ENCODE data around the gene SPTBN5. TPM values are rescaled to one million over a fixed set of nuclear protein-coding genes. Genes with fewer than 3 reads are reported as not detected.
A peak's percentile ranks its signal among the peaks of the same experiment; 100 is the strongest.

SPTBN5 gene
- total RNA-seq, 3 donors from 2014 or later (not counting 1 experiment from before 2014, with no cell fraction given) = 4.1 to 6.0 (median 5.2) TPM

GRCh38 chr15:41804361-41804760 is 89.5 kb downstream of the SPTBN5 start:
- Mint-ChIP-seq H3K4me3 (no peak overlapping the region), H3K4me1 (peaks cover 8 to 9% of the 10 kb centered on the region in 2 donors), H3K27me3 (ENCODE audit: low read depth in 2 of 2) (no peaks in the 10 kb centered on the region), H3K27ac (peak overlapping the region in 1 of 2 donors; percentile 67), H3K9me3 (no peaks in the 10 kb centered on the region), H3K36me3 (no peaks in the 10 kb centered on the region)
- no peak overlapping the region for H3K27ac ChIP-seq (ENCODE audit: low read length)
- peaks cover 6% of the 10 kb centered on the region for H3K36me3 ChIP-seq (ENCODE audit: control insufficient read depth, insufficient read depth, low read length)
- no peaks in the 10 kb centered on the region for H3K27me3 ChIP-seq (ENCODE audit: control insufficient read depth, insufficient read depth, low read length)
- no peak for TF ChIP-seq CTCF (IDR thresholded peaks at IDR 0.05)
- no peaks in the 10 kb centered on the region for H3K9me3 ChIP-seq (ENCODE audit: control insufficient read depth, insufficient read depth, low read length)
- 97% methylated on average over 2 of the region's 2 CpGs for WGBS (ENCODE audit: insufficient coverage)
- H3K4me1 ChIP-seq (ENCODE audit: control insufficient read depth, insufficient read depth, low read length) = no peaks in the 10 kb centered on the region
- ATAC-seq = no peak
- no peak for DNase-seq
- no peak overlapping the region for H3K4me3 ChIP-seq (ENCODE audit: low read length)
- intact Hi-C loops (cut with micrococcal nuclease) = no loop called here

- DNase-seq = no peak
- no peak overlapping the region for H3K27ac Mint-ChIP-seq
- H3K9me3 Mint-ChIP-seq = no peaks in the 10 kb centered on the region
- WGBS (ENCODE audit: insufficient coverage) = no CpG with 5 or more reads among the region's 3 CpGs
- H3K4me1 Mint-ChIP-seq = peaks cover 11 to 12% of the 10 kb centered on the region in 2 donors
- intact Hi-C loops (cut with micrococcal nuclease) = no loop called here
- no peak for ATAC-seq
- TF ChIP-seq CTCF (IDR thresholded peaks at IDR 0.05) = no peak
- no peak overlapping the region for H3K27ac ChIP-seq (ENCODE audit: low read length)
- H3K27me3 ChIP-seq (ENCODE audit: control insufficient read depth, insufficient read depth, low read length) = no peaks in the 10 kb centered on the region
- H3K27me3 Mint-ChIP-seq (ENCODE audit: low read depth in 2 of 2) = no peaks in the 10 kb centered on the region
- H3K4me3 ChIP-seq (ENCODE audit: low read length) = no peak overlapping the region
- peaks cover 6% of the 10 kb centered on the region for H3K36me3 ChIP-seq (ENCODE audit: control insufficient read depth, insufficient read depth, low read length)
- no peaks in the 10 kb centered on the region for H3K9me3 ChIP-seq (ENCODE audit: control insufficient read depth, insufficient read depth, low read length)
- no peaks in the 10 kb centered on the region for H3K36me3 Mint-ChIP-seq
- H3K4me3 Mint-ChIP-seq = no peak overlapping the region
- no peaks in the 10 kb centered on the region for H3K4me1 ChIP-seq (ENCODE audit: control insufficient read depth, insufficient read depth, low read length)
These were observed 91.9 kb downstream of the SPTBN5 start for GRCh38 chr15:41801850-41802455.

GRCh38 chr15:41801185-41801584 is 92.7 kb downstream of the SPTBN5 start:
- no peaks in the 10 kb centered on the region for H3K27me3 ChIP-seq (ENCODE audit: control insufficient read depth, insufficient read depth, low read length)
- intact Hi-C loops (cut with micrococcal nuclease) = no loop called here
- no peak for TF ChIP-seq CTCF (IDR thresholded peaks at IDR 0.05)
- no peak overlapping the region for H3K4me3 Mint-ChIP-seq
- no peak overlapping the region for H3K4me3 ChIP-seq (ENCODE audit: low read length)
- H3K36me3 ChIP-seq (ENCODE audit: control insufficient read depth, insufficient read depth, low read length) = peaks cover 6% of the 10 kb centered on the region
- no peaks in the 10 kb centered on the region for H3K27me3 Mint-ChIP-seq (ENCODE audit: low read depth in 2 of 2)
- H3K9me3 ChIP-seq (ENCODE audit: control insufficient read depth, insufficient read depth, low read length) = no peaks in the 10 kb centered on the region
- H3K36me3 Mint-ChIP-seq = no peaks in the 10 kb centered on the region
- no peaks in the 10 kb centered on the region for H3K9me3 Mint-ChIP-seq
- no peak for DNase-seq
- peaks cover 14 to 17% of the 10 kb centered on the region in 2 donors for H3K4me1 Mint-ChIP-seq
- H3K4me1 ChIP-seq (ENCODE audit: control insufficient read depth, insufficient read depth, low read length) = no peaks in the 10 kb centered on the region
- 97% methylated on average over 2 of the region's 3 CpGs for WGBS (ENCODE audit: insufficient coverage)
- H3K27ac ChIP-seq (ENCODE audit: low read length) = no peak overlapping the region
- no peak for ATAC-seq
- H3K27ac Mint-ChIP-seq = no peak overlapping the region

- ATAC-seq (no peak), DNase-seq (no peak)
- H3K4me1 ChIP-seq (ENCODE audit: control insufficient read depth, insufficient read depth, low read length) = no peaks in the 10 kb centered on the region
- H3K27ac ChIP-seq (ENCODE audit: low read length) = no peak overlapping the region
- Mint-ChIP-seq H3K36me3 (no peaks in the 10 kb centered on the region), H3K9me3 (no peaks in the 10 kb centered on the region), H3K27me3 (ENCODE audit: low read depth in 2 of 2) (no peaks in the 10 kb centered on the region), H3K4me3 (no peak overlapping the region), H3K27ac (no peak overlapping the region), H3K4me1 (peaks cover 13 to 19% of the 10 kb centered on the region in 2 donors)
- no peak overlapping the region for H3K4me3 ChIP-seq (ENCODE audit: low read length)
- 69% methylated on average over 5 of the region's 5 CpGs for WGBS (ENCODE audit: insufficient coverage)
- H3K36me3 ChIP-seq (ENCODE audit: control insufficient read depth, insufficient read depth, low read length) = peaks cover 6% of the 10 kb centered on the region
- H3K27me3 ChIP-seq (ENCODE audit: control insufficient read depth, insufficient read depth, low read length) = no peaks in the 10 kb centered on the region
- intact Hi-C loops (cut with micrococcal nuclease) = no loop called here
- TF ChIP-seq CTCF (IDR thresholded peaks at IDR 0.05) = no peak
- H3K9me3 ChIP-seq (ENCODE audit: control insufficient read depth, insufficient read depth, low read length) = no peaks in the 10 kb centered on the region
These were observed 94.4 kb downstream of the SPTBN5 start for GRCh38 chr15:41799488-41799805.
